HEK293 (cell line): ENCODE results near the gene HOXA3.

Source experiments
- CTCF ChIA-PET: fragments of 350-600 bp; formaldehyde crosslinking; extraction: SDS; loops from one replicate; lab custom pipeline; 2021; ENCODE audit warnings: antibody characterized with exemption; lab: Yijun Ruan, JAX
- POLR2A ChIA-PET: fragments of 300-600 bp; formaldehyde crosslinking; extraction: SDS; loops from one replicate; lab custom pipeline; 2020; ENCODE audit warnings: antibody characterized with exemption, inconsistent platforms; lab: Yijun Ruan, JAX
- H3K27ac ChIP-seq: fragments of 200-500 bp; sonication (Bioruptor generic); 2 replicates; pipeline ENCODE4 v1.5.1; 2014; ENCODE audit warnings: low read depth, low read length, control low read depth, inconsistent platforms; ENCODE audit errors: extremely low read depth
- H3K36me3 ChIP-seq, 2 experiments: fragments of 200-500 bp in 1 of 2; sonication (Bioruptor generic) in 1 of 2; 1 replicate in 1 of 2; 2 replicates in 1 of 2; pipeline ENCODE4 v1.5.1; 2014 to 2017; ENCODE audit warnings: inconsistent platforms in 2 of 2, low read length in 2 of 2; ENCODE audit not compliant: control insufficient read depth in 2 of 2, insufficient read depth in 1 of 2
- H3K4me1 ChIP-seq: fragments of 200-500 bp; sonication (Bioruptor generic); 2 replicates; pipeline ENCODE4 v1.5.1; 2014; ENCODE audit warnings: mild to moderate bottlenecking, low read length, inconsistent platforms; ENCODE audit not compliant: control insufficient read depth, insufficient read depth
- H3K4me3 ChIP-seq: 2 replicates; pipeline ENCODE4 v1.5.1; 2011; ENCODE audit warnings: low read depth, mild to moderate bottlenecking, control low read depth, low read length, moderate library complexity
- H3K9me3 ChIP-seq: fragments of 200-500 bp; sonication (Bioruptor generic); 2 replicates; pipeline ENCODE4 v1.5.1; 2014; ENCODE audit warnings: low read depth, low read length, inconsistent platforms; ENCODE audit not compliant: control insufficient read depth, insufficient read depth
- EGR2 ChIP-seq: fragments of 450-650 bp; formaldehyde crosslinking; IDR thresholded peaks from 2 replicates; pipeline ENCODE4 v1.5.1; 2016; ENCODE audit warnings: low read depth, missing biosample characterization, missing genetic modification characterization
- GLIS2 ChIP-seq: fragments of 450-650 bp; formaldehyde crosslinking; IDR thresholded peaks from 2 replicates; pipeline ENCODE4 v1.5.1; 2016; ENCODE audit warnings: missing biosample characterization, missing genetic modification characterization
- HOXD13 ChIP-seq: sonication (generic); formaldehyde crosslinking; IDR thresholded peaks from 2 replicates; pipeline ENCODE4 v1.8.0; 2022; ENCODE audit warnings: missing genetic modification reagents, borderline replicate concordance
- IKZF3 ChIP-seq: fragments of 450-650 bp; IDR thresholded peaks from 2 replicates; pipeline ENCODE4 v1.5.0; 2018; ENCODE audit warnings: missing biosample characterization, mild to moderate bottlenecking, missing genetic modification characterization, moderate library complexity
- PRDM1 ChIP-seq: fragments of 450-650 bp; formaldehyde crosslinking; IDR thresholded peaks from 2 replicates; pipeline ENCODE4; 2016; ENCODE audit warnings: missing biosample characterization, missing genetic modification characterization
- SCRT2 ChIP-seq: fragments of 450-650 bp; formaldehyde crosslinking; IDR thresholded peaks from 2 replicates; pipeline ENCODE4 v1.5.1; 2016; ENCODE audit warnings: missing biosample characterization, missing genetic modification characterization
- SP2 ChIP-seq: fragments of 450-650 bp; formaldehyde crosslinking; IDR thresholded peaks from 2 replicates; pipeline ENCODE4 v1.5.1; 2016; ENCODE audit warnings: missing biosample characterization, missing genetic modification characterization
- TRIM28 ChIP-seq: IDR thresholded peaks from 2 replicates; pipeline ENCODE4 v1.6.1; 2011; ENCODE audit warnings: low read length, control low read depth, borderline replicate concordance
- WT1 ChIP-seq: fragments of 450-650 bp; formaldehyde crosslinking; IDR thresholded peaks from 2 replicates; pipeline ENCODE4 v1.5.1; 2016; ENCODE audit warnings: missing biosample characterization, missing genetic modification characterization
- ZBTB17 ChIP-seq: fragments of 450-650 bp; formaldehyde crosslinking; IDR thresholded peaks from 2 replicates; pipeline ENCODE4 v1.5.1; 2016; ENCODE audit warnings: missing biosample characterization, missing genetic modification characterization
- ZFHX2 ChIP-seq: fragments of 450-650 bp; formaldehyde crosslinking; conservative IDR thresholded peaks from 2 replicates; pipeline ENCODE4 v1.5.1; 2016; ENCODE audit warnings: missing biosample characterization, missing genetic modification characterization
- ZFP37 ChIP-seq: fragments of 450-650 bp; formaldehyde crosslinking; IDR thresholded peaks from 2 replicates; pipeline ENCODE4 v1.5.1; 2016; ENCODE audit warnings: missing biosample characterization, missing genetic modification characterization
- ZNF121 ChIP-seq: fragments of 450-650 bp; formaldehyde crosslinking; IDR thresholded peaks from 2 replicates; pipeline ENCODE4 v1.5.1; 2016; ENCODE audit warnings: missing biosample characterization, missing genetic modification characterization
- ZNF169 ChIP-seq: fragments of 450-650 bp; formaldehyde crosslinking; IDR thresholded peaks from 2 replicates; pipeline ENCODE4 v1.5.1; 2016; ENCODE audit warnings: missing biosample characterization, missing genetic modification characterization
- ZNF221 ChIP-seq: fragments of 450-650 bp; formaldehyde crosslinking; IDR thresholded peaks from 2 replicates; pipeline ENCODE4 v1.5.1; 2017; ENCODE audit warnings: missing biosample characterization, missing genetic modification characterization, borderline replicate concordance
- ZNF354C ChIP-seq: fragments of 450-650 bp; formaldehyde crosslinking; IDR thresholded peaks from 2 replicates; pipeline ENCODE4 v1.5.1; 2016; ENCODE audit warnings: missing biosample characterization, missing genetic modification characterization, low read depth, borderline replicate concordance
- ZNF423 ChIP-seq: fragments of 450-650 bp; formaldehyde crosslinking; IDR thresholded peaks from 2 replicates; pipeline ENCODE4 v1.5.1; 2016; ENCODE audit warnings: missing biosample characterization, missing genetic modification characterization
- ZNF510 ChIP-seq: fragments of 450-650 bp; formaldehyde crosslinking; IDR thresholded peaks from 2 replicates; pipeline ENCODE4 v1.5.1; 2018; ENCODE audit warnings: mild to moderate bottlenecking, missing genetic modification characterization, missing biosample characterization; ENCODE audit not compliant: insufficient replicate concordance
- ZNF514 ChIP-seq: fragments of 450-650 bp; formaldehyde crosslinking; IDR thresholded peaks from 2 replicates; pipeline ENCODE4 v1.5.1; 2016; ENCODE audit warnings: missing biosample characterization, missing genetic modification characterization
- ZNF544 ChIP-seq: fragments of 450-650 bp; formaldehyde crosslinking; IDR thresholded peaks from 2 replicates; pipeline ENCODE4 v1.5.0; 2017; ENCODE audit warnings: missing biosample characterization, missing genetic modification characterization
- ZNF561 ChIP-seq: fragments of 450-650 bp; IDR thresholded peaks from 2 replicates; pipeline ENCODE4 v1.5.1; 2018; ENCODE audit warnings: missing biosample characterization, missing genetic modification characterization, borderline replicate concordance
- ZNF623 ChIP-seq: fragments of 450-650 bp; formaldehyde crosslinking; IDR thresholded peaks from 2 replicates; pipeline ENCODE4 v1.5.1; 2016; ENCODE audit warnings: missing biosample characterization, missing genetic modification characterization
- ZNF777 ChIP-seq: fragments of 450-650 bp; formaldehyde crosslinking; IDR thresholded peaks from 2 replicates; pipeline ENCODE4 v1.5.1; 2017; ENCODE audit warnings: missing biosample characterization, missing genetic modification characterization, borderline replicate concordance
- TF ChIP-seq, protein P1 (sequence below): fragments of 450-650 bp; formaldehyde crosslinking; IDR thresholded peaks from 2 replicates; pipeline ENCODE4 v1.5.1; 2017; ENCODE audit warnings: missing biosample characterization, missing genetic modification characterization
- TF ChIP-seq, protein P2 (sequence below): fragments of 450-650 bp; formaldehyde crosslinking; IDR thresholded peaks from 2 replicates; pipeline ENCODE4 v1.5.1; 2016; ENCODE audit warnings: missing biosample characterization, missing genetic modification characterization

HOXA3 gene

DNA sequence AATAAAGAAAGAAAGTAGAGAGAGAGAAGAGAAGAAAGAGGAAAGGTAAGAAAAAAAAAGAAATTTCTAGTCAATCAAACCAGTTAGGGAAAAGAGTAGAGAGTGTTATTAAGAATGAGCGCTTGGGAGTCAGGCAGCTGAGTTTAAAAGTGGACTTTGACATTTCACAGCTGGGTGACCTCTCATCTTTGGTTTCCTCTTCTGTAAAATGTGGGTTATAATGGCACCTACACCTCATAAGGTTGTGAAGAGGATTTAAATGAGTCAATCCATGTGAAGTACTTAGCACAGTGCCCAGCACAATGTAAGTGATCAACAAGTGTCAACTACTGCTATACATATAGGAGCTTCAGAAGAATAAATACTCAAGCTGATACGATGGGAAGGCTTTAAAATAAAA is 68.7 kb downstream of the HOXA3 start:
- TF ChIP-seq ZNF544: no peak
- TF ChIP-seq PRDM1 (tag by site-specific recombination): 0 out of 2 replicates have a peak, but pooled peaks have one; percentile 12
- TF ChIP-seq ZNF777: no peak
- no peak for TF ChIP-seq HOXD13 (CRISPR knock-in tag)
- no peak for TF ChIP-seq ZNF623 (tag by site-specific recombination)
- TF ChIP-seq ZNF121: no peak
- TF ChIP-seq ZNF561 (tag by site-specific recombination): no peak
- no peak for TF ChIP-seq ZNF423 (tag by site-specific recombination)
- peak; percentile 64; the same call in 1 of the 2 replicates for TF ChIP-seq SCRT2
- TF ChIP-seq, protein P1, sequence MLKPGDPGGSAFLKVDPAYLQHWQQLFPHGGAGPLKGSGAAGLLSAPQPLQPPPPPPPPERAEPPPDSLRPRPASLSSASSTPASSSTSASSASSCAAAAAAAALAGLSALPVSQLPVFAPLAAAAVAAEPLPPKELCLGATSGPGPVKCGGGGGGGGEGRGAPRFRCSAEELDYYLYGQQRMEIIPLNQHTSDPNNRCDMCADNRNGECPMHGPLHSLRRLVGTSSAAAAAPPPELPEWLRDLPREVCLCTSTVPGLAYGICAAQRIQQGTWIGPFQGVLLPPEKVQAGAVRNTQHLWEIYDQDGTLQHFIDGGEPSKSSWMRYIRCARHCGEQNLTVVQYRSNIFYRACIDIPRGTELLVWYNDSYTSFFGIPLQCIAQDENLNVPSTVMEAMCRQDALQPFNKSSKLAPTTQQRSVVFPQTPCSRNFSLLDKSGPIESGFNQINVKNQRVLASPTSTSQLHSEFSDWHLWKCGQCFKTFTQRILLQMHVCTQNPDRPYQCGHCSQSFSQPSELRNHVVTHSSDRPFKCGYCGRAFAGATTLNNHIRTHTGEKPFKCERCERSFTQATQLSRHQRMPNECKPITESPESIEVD (tag by site-specific recombination): no peak
- no peak for TF ChIP-seq ZNF221 (tag by site-specific recombination)
- no peak for TF ChIP-seq ZNF169 (tag by site-specific recombination)
- TF ChIP-seq ZFHX2: no peak
- CTCF ChIA-PET: interaction anchor here (0.7 to 1.2 kb wide), 3 partner anchors 37 to 224 kb away, joined by 3 read pairs; partner anchors contain the start of gene HOXA5
- no peaks in the 10 kb centered on the region for H3K9me3 ChIP-seq

DNA sequence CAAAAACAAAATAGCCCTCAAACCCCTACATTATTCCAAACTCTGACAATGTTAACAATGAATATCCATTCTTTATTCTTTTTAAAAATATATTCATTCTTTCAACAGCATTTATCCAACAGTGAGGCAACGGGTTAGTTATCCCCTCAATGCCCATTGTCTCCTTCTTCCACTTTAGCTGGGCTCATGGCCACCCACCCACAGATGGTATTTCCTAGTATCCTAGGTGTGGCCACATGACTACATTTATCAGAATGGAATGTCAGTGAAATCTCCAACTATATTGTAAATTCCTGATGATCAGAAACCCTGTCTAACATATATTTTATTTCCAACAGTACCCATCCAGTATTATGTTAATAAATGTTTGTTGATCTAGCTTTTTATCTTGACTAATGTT is 70.2 kb downstream of the HOXA3 start:
- TF ChIP-seq ZFP37 (tag by site-specific recombination): no peak
- TF ChIP-seq, protein P2, sequence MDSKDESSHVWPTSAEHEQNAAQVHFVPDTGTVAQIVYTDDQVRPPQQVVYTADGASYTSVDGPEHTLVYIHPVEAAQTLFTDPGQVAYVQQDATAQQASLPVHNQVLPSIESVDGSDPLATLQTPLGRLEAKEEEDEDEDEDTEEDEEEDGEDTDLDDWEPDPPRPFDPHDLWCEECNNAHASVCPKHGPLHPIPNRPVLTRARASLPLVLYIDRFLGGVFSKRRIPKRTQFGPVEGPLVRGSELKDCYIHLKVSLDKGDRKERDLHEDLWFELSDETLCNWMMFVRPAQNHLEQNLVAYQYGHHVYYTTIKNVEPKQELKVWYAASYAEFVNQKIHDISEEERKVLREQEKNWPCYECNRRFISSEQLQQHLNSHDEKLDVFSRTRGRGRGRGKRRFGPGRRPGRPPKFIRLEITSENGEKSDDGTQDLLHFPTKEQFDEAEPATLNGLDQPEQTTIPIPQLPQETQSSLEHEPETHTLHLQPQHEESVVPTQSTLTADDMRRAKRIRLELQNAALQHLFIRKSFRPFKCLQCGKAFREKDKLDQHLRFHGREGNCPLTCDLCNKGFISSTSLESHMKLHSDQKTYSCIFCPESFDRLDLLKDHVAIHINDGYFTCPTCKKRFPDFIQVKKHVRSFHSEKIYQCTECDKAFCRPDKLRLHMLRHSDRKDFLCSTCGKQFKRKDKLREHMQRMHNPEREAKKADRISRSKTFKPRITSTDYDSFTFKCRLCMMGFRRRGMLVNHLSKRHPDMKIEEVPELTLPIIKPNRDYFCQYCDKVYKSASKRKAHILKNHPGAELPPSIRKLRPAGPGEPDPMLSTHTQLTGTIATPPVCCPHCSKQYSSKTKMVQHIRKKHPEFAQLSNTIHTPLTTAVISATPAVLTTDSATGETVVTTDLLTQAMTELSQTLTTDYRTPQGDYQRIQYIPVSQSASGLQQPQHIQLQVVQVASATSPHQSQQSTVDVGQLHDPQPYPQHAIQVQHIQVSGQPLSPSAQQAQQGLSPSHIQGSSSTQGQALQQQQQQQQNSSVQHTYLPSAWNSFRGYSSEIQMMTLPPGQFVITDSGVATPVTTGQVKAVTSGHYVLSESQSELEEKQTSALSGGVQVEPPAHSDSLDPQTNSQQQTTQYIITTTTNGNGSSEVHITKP (tag by site-specific recombination): 0 out of 2 replicates have a peak, but pooled peaks have one; percentile 19
- TF ChIP-seq, all 188 proteins: peak for 1
- Histone ChIP-seq H3K9me3 (no peaks in the 10 kb centered on the region), H3K36me3 (no peaks in the 10 kb centered on the region), H3K4me1 (peaks cover 2% of the 10 kb centered on the region; the same call in 1 of the 2 replicates), H3K27ac (no peak overlapping the region), H3K4me3 (no peak overlapping the region)
- CTCF ChIA-PET: interaction anchor here (1.2 kb wide), 1 partner anchor 62 kb away, joined by 3 read pairs; the partner anchor contains the start of gene HOXA5
- POLR2A ChIA-PET: no interaction called here

More for the DNA sequence above, 68.7 kb downstream of the HOXA3 start:
- Histone ChIP-seq H3K4me3 (no peak overlapping the region), H3K36me3 (no peaks in the 10 kb centered on the region), H3K27ac (no peak overlapping the region), H3K4me1 (peaks cover 2% of the 10 kb centered on the region; the same call in 1 of the 2 replicates)
- POLR2A ChIA-PET: interaction anchor here (1.1 to 1.4 kb wide), 3 partner anchors 10 to 30 kb away, joined by 3 to 4 read pairs (median 4); no protein-coding TSS in a partner anchor

DNA sequence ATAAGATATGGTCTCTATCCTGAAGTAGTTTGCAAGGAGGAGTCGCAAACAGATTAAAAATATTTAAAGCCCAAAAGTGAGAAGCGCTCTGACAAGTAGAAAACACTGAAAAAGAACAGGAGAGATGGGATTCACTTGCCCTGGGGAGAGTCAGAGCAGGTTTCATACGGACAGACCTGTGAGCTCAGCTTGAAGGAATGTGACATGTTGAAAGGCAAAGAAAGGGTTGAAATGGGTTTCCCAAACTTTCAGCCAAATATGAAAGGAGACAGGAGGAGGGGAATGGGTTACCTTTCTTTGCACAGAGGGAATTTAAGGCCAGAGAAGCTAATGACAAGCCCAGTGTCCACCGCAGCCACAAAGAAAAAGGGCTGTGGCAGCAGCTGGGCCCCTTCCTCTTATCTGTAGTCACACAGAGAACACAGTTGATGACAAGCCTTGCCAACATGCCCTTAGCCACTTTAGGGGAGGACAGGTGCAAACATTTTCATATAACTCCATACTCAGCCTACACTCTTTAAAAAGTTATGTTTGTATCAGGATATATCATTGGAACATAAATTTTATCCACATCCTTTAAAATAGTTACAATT is 71.4 kb downstream of the HOXA3 start:
- POLR2A ChIA-PET: interaction anchor here (1.6 kb wide), 1 partner anchor 10 kb away, joined by 4 read pairs; no protein-coding TSS in a partner anchor
- H3K27ac ChIP-seq: no peak overlapping the region
- peaks cover 2% of the 10 kb centered on the region; the same call in 1 of the 2 replicates for H3K4me1 ChIP-seq
- H3K4me3 ChIP-seq: no peak overlapping the region
- CTCF ChIA-PET: no interaction called here
- no peaks in the 10 kb centered on the region for H3K36me3 ChIP-seq
- no peaks in the 10 kb centered on the region for H3K9me3 ChIP-seq
- TF ChIP-seq PRDM1 (tag by site-specific recombination) (peak; percentile 96), SP2 (tag by site-specific recombination) (no peak), GLIS2 (tag by site-specific recombination) (no peak), ZNF510 (tag by site-specific recombination) (no peak), IKZF3 (tag by site-specific recombination) (no peak), EGR2 (tag by site-specific recombination) (no peak), ZBTB17 (tag by site-specific recombination) (peak; percentile 53; the same call in 1 of the 2 replicates), ZNF514 (tag by site-specific recombination) (no peak), TRIM28 (0 out of 2 replicates have a peak, but pooled peaks have one; percentile 12), ZNF354C (tag by site-specific recombination) (no peak), WT1 (tag by site-specific recombination) (no peak)
